A673 (cell line): ENCODE data around the gene TRIM16.

Experiments
- CTCF ChIP-seq: fragments of 300-800, 200-600 bp; sonication (generic); conservative IDR thresholded peaks from 2 replicates; pipeline ENCODE4 v1.5.1; 2017; ENCODE audit warnings: low read depth, mild to moderate bottlenecking, antibody characterized with exemption, low read length, moderate library complexity, mixed read lengths
- EZH2 ChIP-seq: fragments of 200-600 bp; sonication (generic); IDR thresholded peaks from 2 replicates; pipeline ENCODE4 v1.6.1; 2017; ENCODE audit warnings: borderline replicate concordance, low read depth, mild to moderate bottlenecking, mixed read lengths, antibody characterized with exemption, low read length; ENCODE audit not compliant: poor library complexity, severe bottlenecking

- no peak for TF ChIP-seq EZH2
- TF ChIP-seq CTCF: no peak
These were observed 34.2 kb downstream of the TRIM16 start for GRCh38 chr17:15649861-15650421.
